ENCODE results near the gene SLX9. TPM values are rescaled to one million over a fixed set of nuclear protein-coding genes. Genes with fewer than 3 reads are reported as not detected.

SLX9 gene
- total and polyA plus RNA-seq, 12 donors, result 11.1 to 45.3 (median 23.7) TPM

DNA sequence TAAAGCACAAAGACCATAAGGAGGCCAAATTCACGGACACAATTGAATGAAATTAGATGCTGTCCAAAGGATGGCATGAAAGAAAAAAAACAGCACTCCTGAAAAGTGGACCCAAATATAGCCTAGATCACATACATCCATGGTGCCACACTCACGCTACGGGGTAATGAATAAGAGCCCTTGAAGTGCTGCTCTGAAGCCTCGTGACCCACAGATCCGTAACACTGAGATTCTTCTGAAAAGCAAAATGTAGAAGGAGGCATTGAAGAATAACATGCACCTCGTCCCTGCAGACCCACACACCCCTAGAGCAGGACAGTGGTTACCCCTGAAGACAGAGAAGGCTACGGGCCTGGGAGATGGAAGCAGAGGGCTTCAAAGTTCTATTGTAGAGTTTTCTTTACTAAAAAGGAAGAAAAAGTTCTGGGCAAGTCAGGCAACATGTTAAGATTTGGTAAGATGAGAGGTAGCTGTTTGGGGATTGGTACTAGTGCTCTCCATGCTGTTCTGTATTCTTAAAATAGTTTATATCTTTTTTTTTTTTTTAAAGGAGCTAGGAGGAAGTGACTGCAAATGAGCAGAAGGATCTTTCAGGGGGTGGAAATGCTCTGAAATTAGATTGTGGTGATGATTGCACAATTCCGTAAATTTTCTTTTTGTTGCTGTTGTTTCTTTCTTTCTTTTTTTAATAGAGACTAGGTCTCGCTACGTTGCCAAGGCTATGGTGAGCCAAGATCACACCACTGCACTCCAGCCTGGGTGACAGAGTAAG, 15.0 kb upstream of the SLX9 start:
- peaks cover 0 to 13% of the 10 kb centered on the region in 2 donors for H3K4me1 ChIP-seq (replicated peaks in 1 of 2)
- DNase-seq, result no peak
- peaks cover 16% of the 10 kb centered on the region for H3K27me3 ChIP-seq
- intact Hi-C loops (cut with DNase I), result no loop called here
- H3K36me3 ChIP-seq (replicated peaks in 1 of 2), result no peaks in the 10 kb centered on the region
- peak overlapping the region in 1 of 5 donors; percentile 26 for H3K27ac ChIP-seq
- H3K9me3 ChIP-seq (replicated peaks in 1 of 3), result no peaks in the 10 kb centered on the region
- H3K4me3 ChIP-seq, result no peak overlapping the region
- TF ChIP-seq POLR2A (IDR thresholded peaks at IDR 0.05), result no peak
- TF ChIP-seq, protein P1, sequence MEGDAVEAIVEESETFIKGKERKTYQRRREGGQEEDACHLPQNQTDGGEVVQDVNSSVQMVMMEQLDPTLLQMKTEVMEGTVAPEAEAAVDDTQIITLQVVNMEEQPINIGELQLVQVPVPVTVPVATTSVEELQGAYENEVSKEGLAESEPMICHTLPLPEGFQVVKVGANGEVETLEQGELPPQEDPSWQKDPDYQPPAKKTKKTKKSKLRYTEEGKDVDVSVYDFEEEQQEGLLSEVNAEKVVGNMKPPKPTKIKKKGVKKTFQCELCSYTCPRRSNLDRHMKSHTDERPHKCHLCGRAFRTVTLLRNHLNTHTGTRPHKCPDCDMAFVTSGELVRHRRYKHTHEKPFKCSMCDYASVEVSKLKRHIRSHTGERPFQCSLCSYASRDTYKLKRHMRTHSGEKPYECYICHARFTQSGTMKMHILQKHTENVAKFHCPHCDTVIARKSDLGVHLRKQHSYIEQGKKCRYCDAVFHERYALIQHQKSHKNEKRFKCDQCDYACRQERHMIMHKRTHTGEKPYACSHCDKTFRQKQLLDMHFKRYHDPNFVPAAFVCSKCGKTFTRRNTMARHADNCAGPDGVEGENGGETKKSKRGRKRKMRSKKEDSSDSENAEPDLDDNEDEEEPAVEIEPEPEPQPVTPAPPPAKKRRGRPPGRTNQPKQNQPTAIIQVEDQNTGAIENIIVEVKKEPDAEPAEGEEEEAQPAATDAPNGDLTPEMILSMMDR (IDR thresholded peaks at IDR 0.05), result no peak
- WGBS, 4 donors, result 54 to 65% (median 57%) methylated on average over 10 of the region's 10 CpGs

DNA sequence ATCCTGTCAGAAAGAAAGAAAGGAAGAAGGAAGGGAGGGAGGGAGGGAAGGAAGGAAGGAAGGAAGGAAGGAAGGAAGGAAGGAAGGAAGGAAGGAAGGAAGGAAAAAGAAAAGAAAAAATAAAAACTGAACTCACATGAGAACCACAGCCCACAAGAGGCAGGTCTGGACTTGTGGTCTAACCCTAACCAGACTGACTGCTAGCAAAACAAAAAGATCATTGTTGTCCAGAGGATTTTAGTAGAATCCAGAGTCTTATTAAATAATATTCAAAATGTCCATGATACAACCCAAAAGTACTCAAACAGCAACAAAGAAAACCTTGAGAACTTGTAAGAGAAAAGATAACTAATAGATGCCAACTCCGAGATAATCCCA, 14.5 kb upstream of the SLX9 start:
- no peak for DNase-seq
- intact Hi-C loops (cut with DNase I), result no loop called here
- Histone ChIP-seq H3K27me3 (peaks cover 12% of the 10 kb centered on the region), H3K9me3 (replicated peaks in 1 of 3) (no peaks in the 10 kb centered on the region), H3K4me3 (no peak overlapping the region), H3K27ac (no peak overlapping the region), H3K4me1 (replicated peaks in 1 of 2) (peaks cover 0 to 13% of the 10 kb centered on the region in 2 donors), H3K36me3 (replicated peaks in 1 of 2) (no peaks in the 10 kb centered on the region)
- TF ChIP-seq POLR2A (IDR thresholded peaks at IDR 0.05), result no peak
- TF ChIP-seq, protein P1 (IDR thresholded peaks at IDR 0.05), result no peak
- 52 to 71% (median 53%) methylated on average over 1 of the region's 1 CpG for WGBS, 4 donors

DNA sequence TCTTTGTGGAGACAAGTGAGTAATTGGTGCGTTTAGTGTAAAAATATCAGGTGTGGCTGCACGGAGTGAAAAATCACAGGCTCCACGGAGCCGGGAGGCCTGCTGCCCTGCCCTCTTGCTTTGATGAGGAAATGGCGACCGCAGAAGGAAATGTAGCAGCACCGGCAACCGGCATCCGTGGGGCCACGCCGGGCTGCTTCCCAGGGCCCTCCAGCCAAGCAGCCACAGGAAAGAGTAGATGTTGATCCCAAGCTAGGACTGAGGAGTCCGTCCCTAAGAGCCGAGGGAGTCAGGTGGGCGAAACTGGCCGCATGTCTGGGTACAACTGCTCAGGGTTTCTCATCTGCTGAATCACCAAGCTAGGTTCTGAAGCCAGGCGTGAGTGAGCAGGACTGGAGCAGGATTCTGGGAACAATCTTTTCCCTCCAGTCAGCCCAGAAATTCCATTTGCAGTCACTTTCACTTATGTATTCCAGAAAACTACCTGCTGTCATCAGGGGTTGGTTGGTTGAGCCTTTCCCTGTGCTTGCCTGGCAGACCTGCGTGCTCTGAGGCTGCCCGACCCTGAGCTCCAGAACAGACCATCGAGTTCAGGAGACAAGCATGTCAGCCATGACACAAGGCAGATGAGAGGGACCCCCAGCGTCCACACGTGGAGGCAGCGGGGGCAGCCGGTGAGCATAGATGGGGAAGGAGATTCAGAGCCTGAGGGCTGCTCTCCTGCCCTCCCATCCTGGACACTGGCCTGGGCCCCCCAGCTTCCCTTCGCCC, 13.3 kb upstream of the SLX9 start:
- Histone ChIP-seq H3K36me3 (replicated peaks in 1 of 2) (no peaks in the 10 kb centered on the region), H3K27ac (no peak overlapping the region), H3K27me3 (peaks cover 8% of the 10 kb centered on the region), H3K4me1 (replicated peaks in 1 of 2) (peaks cover 3 to 20% of the 10 kb centered on the region in 2 donors), H3K4me3 (no peak overlapping the region), H3K9me3 (replicated peaks in 1 of 3) (no peaks in the 10 kb centered on the region)
- TF ChIP-seq, protein P1 (IDR thresholded peaks at IDR 0.05), result no peak
- TF ChIP-seq POLR2A (IDR thresholded peaks at IDR 0.05), result no peak
- WGBS, 4 donors, result 38 to 55% (median 50%) methylated on average over 11 to 24 of the region's 24 CpGs
- DNase-seq, result no peak
- intact Hi-C loops (cut with DNase I), result no loop called here

DNA sequence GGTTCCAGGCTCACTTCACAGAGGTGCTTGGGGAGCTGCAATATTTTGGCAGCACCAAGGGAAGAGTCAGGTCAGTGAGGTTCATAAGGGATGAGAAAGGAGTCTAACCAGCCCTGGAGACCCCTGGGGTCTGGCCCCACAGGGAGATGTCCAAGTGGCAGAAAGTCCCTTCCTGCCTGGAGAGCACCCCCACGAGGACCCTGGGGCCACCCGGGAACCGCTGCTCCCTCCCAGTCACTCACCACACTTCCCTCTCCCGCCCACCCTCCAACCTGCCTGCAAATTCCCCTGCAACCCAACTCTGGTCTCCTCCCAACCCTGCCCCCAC, 12.6 kb upstream of the SLX9 start:
- peaks cover 14% of the 10 kb centered on the region for H3K27me3 ChIP-seq
- no peak overlapping the region for H3K27ac ChIP-seq
- 10 to 28% (median 16%) methylated on average over 4 of the region's 4 CpGs for WGBS, 4 donors
- H3K4me1 ChIP-seq (replicated peaks in 1 of 2), result peaks cover 10 to 27% of the 10 kb centered on the region in 2 donors
- no peak overlapping the region for H3K4me3 ChIP-seq
- H3K9me3 ChIP-seq (replicated peaks in 1 of 3), result no peaks in the 10 kb centered on the region
- TF ChIP-seq, protein P1 (IDR thresholded peaks at IDR 0.05), result no peak
- TF ChIP-seq POLR2A (IDR thresholded peaks at IDR 0.05), result no peak
- intact Hi-C loops (cut with DNase I), result no loop called here
- no peak for DNase-seq
- H3K36me3 ChIP-seq (replicated peaks in 1 of 2), result no peaks in the 10 kb centered on the region
